ENCODE measurements around the gene ERGIC1. TPM values are rescaled to one million over a fixed set of nuclear protein-coding genes. Genes with fewer than 3 reads are reported as not detected.

The ERGIC1 gene
- total RNA-seq, 1 experiment from 2014 or later, result 77.0 TPM

DNA sequence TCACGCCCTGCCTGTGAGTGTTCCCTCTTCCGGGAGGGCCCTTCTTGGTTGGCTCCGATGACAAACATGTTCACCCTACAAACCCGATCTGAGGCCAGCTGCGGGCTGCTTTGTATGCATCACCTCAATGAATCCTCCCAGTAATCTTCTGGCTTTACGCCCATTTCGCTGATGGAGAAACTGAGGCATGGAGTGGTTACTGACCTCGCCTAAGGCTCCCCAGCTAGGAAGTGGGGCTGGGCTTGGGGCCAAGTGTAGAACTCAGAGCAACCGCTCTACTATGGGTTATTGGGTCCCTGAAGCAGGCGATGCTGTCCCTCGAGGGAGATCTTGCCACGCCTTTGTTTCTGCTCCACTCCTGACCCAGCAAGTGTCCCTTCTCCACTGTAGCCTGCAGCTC lies 86.9 kb downstream of the ERGIC1 start:
- Histone ChIP-seq H2BK120ac (ENCODE audit: low read depth, low read length, poor library complexity, severe bottlenecking) (no peak overlapping the region), H3K14ac (ENCODE audit: insufficient read depth, low read length) (no peak overlapping the region), H4K8ac (replicated peaks; ENCODE audit: insufficient read length, low read depth, low read length) (no peak overlapping the region), H3K27ac (ENCODE audit: insufficient read length, low read depth, low read length) (no peak overlapping the region), H2BK5ac (ENCODE audit: insufficient read length, low read length) (no peak overlapping the region), H4K20me1 (ENCODE audit: control insufficient read depth, insufficient read depth, insufficient read length) (no peaks in the 10 kb centered on the region), H3K79me1 (ENCODE audit: insufficient read depth, low read depth, low read length, poor library complexity, severe bottlenecking) (no peaks in the 10 kb centered on the region), H3K23ac (ENCODE audit: insufficient read length, low read depth, low read length) (no peak overlapping the region), H2AFZ (ENCODE audit: low read length) (no peak overlapping the region), H3K79me2 (ENCODE audit: insufficient read depth, low read length) (no peaks in the 10 kb centered on the region), H3K9ac (ENCODE audit: extremely low read depth, insufficient read length, low read length) (no peak overlapping the region), H3K4ac (ENCODE audit: low read depth, low read length) (no peak overlapping the region), H3K4me1 (ENCODE audit: insufficient read depth, low read length) (no peaks in the 10 kb centered on the region), H2BK15ac (ENCODE audit: low read depth, low read length) (no peak overlapping the region), H3K56ac (ENCODE audit: insufficient read length, low read depth, low read length) (no peak overlapping the region), H3K23me2 (ENCODE audit: insufficient read length, low read depth, low read length, poor library complexity, severe bottlenecking) (no peaks in the 10 kb centered on the region), H4K5ac (ENCODE audit: insufficient read length, low read depth, low read length) (no peak overlapping the region), H3K27me3 (ENCODE audit: insufficient read depth, low read length) (no peaks in the 10 kb centered on the region), H2BK12ac (ENCODE audit: insufficient read length, low read depth, low read length) (no peak overlapping the region), H4K91ac (ENCODE audit: insufficient read length, low read depth, low read length) (no peak overlapping the region), H3K9me3 (ENCODE audit: control insufficient read depth, low read depth, low read length) (no peaks in the 10 kb centered on the region), H3K18ac (ENCODE audit: insufficient read length, low read depth, low read length) (no peak overlapping the region), H2AK5ac (ENCODE audit: insufficient read length, low read length) (no peak overlapping the region), H2BK20ac (ENCODE audit: low read depth, low read length, poor library complexity, severe bottlenecking) (no peak overlapping the region), H3T11ph (ENCODE audit: low read length) (no peak overlapping the region), H3K4me2 (ENCODE audit: insufficient read depth, insufficient read length, low read length) (no peak overlapping the region)
- Mint-ChIP-seq H3K27me3 (ENCODE audit: low read depth) (no peaks in the 10 kb centered on the region), H3K9me3 (no peaks in the 10 kb centered on the region), H3K4me3 (no peak overlapping the region), H3K36me3 (ENCODE audit: insufficient read depth in 1 of 3, low read depth in 3 of 3) (peaks cover 15 to 65% (median 56%) of the 10 kb centered on the region in 3 experiments), H3K4me1 (no peaks in the 10 kb centered on the region), H3K27ac (no peak overlapping the region)
- WGBS (ENCODE audit: extremely low coverage, insufficient read length, low lambda C conversion rate), result no CpG with 5 or more reads among the region's 12 CpGs
- TF ChIP-seq, protein P1, sequence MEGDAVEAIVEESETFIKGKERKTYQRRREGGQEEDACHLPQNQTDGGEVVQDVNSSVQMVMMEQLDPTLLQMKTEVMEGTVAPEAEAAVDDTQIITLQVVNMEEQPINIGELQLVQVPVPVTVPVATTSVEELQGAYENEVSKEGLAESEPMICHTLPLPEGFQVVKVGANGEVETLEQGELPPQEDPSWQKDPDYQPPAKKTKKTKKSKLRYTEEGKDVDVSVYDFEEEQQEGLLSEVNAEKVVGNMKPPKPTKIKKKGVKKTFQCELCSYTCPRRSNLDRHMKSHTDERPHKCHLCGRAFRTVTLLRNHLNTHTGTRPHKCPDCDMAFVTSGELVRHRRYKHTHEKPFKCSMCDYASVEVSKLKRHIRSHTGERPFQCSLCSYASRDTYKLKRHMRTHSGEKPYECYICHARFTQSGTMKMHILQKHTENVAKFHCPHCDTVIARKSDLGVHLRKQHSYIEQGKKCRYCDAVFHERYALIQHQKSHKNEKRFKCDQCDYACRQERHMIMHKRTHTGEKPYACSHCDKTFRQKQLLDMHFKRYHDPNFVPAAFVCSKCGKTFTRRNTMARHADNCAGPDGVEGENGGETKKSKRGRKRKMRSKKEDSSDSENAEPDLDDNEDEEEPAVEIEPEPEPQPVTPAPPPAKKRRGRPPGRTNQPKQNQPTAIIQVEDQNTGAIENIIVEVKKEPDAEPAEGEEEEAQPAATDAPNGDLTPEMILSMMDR (conservative IDR thresholded peaks at IDR 0.05), result no peak
- no peak for DNase-seq

All from H9 (cell line).